ENCODE data around the gene SIGLEC9.

DNA sequence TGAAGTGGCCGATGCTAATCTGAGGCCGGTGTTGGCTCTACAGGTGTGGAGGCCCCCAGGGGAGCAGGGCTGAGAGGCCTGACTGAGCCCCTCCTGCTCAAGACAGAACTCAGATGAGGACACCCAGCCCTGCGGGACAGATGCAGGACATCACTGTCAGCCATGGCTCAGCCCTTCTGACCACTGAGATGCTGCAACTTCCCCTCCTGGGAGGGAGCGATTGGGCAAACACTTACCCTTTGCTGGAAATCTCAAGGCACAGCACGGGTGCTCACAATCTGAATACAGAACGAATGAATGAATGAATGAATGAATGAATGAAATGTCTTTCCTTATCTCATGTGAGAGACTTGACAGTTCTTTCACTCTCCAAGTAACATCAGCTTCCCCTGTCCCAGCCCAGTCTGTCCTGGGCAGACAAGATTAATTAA, 13.9 kb downstream of the SIGLEC9 start:
- TF ChIP-seq JUN (CRISPR knock-in tag; IDR thresholded peaks at IDR 0.05) (no peak), GABPB1 (CRISPR knock-in tag; IDR thresholded peaks at IDR 0.05) (no peak)
- TF ChIP-seq, protein P1, sequence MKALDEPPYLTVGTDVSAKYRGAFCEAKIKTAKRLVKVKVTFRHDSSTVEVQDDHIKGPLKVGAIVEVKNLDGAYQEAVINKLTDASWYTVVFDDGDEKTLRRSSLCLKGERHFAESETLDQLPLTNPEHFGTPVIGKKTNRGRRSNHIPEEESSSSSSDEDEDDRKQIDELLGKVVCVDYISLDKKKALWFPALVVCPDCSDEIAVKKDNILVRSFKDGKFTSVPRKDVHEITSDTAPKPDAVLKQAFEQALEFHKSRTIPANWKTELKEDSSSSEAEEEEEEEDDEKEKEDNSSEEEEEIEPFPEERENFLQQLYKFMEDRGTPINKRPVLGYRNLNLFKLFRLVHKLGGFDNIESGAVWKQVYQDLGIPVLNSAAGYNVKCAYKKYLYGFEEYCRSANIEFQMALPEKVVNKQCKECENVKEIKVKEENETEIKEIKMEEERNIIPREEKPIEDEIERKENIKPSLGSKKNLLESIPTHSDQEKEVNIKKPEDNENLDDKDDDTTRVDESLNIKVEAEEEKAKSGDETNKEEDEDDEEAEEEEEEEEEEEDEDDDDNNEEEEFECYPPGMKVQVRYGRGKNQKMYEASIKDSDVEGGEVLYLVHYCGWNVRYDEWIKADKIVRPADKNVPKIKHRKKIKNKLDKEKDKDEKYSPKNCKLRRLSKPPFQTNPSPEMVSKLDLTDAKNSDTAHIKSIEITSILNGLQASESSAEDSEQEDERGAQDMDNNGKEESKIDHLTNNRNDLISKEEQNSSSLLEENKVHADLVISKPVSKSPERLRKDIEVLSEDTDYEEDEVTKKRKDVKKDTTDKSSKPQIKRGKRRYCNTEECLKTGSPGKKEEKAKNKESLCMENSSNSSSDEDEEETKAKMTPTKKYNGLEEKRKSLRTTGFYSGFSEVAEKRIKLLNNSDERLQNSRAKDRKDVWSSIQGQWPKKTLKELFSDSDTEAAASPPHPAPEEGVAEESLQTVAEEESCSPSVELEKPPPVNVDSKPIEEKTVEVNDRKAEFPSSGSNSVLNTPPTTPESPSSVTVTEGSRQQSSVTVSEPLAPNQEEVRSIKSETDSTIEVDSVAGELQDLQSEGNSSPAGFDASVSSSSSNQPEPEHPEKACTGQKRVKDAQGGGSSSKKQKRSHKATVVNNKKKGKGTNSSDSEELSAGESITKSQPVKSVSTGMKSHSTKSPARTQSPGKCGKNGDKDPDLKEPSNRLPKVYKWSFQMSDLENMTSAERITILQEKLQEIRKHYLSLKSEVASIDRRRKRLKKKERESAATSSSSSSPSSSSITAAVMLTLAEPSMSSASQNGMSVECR (CRISPR knock-in tag; IDR thresholded peaks at IDR 0.05; ENCODE audit: borderline replicate concordance) = no peak
- TF ChIP-seq, protein P2, sequence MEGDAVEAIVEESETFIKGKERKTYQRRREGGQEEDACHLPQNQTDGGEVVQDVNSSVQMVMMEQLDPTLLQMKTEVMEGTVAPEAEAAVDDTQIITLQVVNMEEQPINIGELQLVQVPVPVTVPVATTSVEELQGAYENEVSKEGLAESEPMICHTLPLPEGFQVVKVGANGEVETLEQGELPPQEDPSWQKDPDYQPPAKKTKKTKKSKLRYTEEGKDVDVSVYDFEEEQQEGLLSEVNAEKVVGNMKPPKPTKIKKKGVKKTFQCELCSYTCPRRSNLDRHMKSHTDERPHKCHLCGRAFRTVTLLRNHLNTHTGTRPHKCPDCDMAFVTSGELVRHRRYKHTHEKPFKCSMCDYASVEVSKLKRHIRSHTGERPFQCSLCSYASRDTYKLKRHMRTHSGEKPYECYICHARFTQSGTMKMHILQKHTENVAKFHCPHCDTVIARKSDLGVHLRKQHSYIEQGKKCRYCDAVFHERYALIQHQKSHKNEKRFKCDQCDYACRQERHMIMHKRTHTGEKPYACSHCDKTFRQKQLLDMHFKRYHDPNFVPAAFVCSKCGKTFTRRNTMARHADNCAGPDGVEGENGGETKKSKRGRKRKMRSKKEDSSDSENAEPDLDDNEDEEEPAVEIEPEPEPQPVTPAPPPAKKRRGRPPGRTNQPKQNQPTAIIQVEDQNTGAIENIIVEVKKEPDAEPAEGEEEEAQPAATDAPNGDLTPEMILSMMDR (IDR thresholded peaks at IDR 0.05) = no peak
